Measurements from ENCODE around the gene TARBP2. TPM values are rescaled to one million over a fixed set of nuclear protein-coding genes. Genes with fewer than 3 reads are reported as not detected.

The TARBP2 gene
- total RNA-seq, 4 donors from 2014 or later = 19.6 to 26.0 (median 22.3) TPM

DNA sequence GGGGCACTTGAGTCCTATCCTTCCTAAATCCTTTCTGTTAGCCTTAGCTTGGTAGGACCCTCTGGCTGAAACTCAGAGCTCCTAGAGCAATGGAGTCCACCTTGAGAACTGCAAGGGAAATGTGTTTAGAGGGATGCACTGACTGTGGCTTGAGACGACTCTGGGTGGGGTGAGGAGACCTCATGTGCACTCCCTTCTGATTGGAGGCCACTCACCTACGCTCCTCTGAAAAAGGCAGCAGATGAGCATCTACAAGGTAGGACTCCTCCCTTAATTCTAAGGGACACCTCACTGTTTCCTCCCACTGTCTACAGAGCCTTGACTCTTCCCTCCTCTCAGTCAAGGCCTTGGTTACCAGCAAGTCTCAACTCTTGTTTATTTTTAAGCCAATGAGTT lies 2.9 kb upstream of the TARBP2 start:
- no peak for DNase-seq (ENCODE audit: low spot score)
- TF ChIP-seq CTCF (IDR thresholded peaks at IDR 0.05) = no peak
- no peak for ATAC-seq (ENCODE audit: low FRiP score)

DNA sequence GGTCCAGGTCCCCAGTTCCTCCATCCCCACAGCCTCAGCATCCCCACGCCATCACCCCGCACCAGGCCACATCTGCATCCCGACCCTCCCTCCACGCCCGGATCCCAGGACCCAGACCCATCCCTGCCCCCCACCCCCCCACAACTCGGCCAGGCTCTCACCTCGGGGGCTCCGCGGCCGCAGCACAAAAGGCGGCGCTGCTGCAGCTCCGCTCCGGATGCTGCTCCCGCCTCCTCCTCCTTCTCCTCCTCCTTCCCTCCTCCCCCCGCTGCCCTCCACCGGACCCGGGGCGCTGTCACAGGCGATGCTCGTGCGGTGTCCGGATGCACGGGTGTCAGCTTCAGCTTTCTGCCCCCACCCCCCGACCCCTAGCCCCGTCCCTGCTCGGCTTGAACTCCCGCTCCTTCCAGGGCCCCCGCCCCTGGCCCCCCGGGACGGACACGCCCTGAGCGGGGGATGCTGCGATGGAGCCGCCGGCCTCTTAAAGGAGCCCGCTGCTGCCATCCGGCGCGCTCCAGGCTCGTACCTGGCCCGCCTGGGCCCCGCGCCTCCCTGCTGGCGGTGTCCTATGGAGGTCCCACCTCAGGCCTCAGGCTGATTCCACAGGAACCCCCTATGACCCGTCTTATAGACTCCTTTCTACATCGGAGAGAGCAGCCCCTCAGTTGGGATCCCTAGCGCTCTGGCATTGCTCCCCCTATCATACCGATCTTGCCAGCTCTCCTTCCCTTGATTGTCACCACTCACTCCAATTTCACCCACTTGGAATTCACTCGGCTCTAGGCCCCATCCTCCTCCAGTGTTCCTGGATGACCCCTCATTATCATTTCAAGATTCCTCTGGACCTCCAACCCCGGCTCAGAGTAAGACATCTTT lies 1.6 kb upstream of the TARBP2 start, which contains the start of gene MAP3K12:
Gene MAP3K12, minus strand, starts transcription at position 193 of the 876 bp plus-strand sequence. CDS start 12,067 bp downstream, outside the sequence.
- no peak for ATAC-seq (ENCODE audit: low FRiP score)
- DNase-seq (ENCODE audit: low spot score) = no peak
- TF ChIP-seq CTCF (IDR thresholded peaks at IDR 0.05) = no peak

DNA sequence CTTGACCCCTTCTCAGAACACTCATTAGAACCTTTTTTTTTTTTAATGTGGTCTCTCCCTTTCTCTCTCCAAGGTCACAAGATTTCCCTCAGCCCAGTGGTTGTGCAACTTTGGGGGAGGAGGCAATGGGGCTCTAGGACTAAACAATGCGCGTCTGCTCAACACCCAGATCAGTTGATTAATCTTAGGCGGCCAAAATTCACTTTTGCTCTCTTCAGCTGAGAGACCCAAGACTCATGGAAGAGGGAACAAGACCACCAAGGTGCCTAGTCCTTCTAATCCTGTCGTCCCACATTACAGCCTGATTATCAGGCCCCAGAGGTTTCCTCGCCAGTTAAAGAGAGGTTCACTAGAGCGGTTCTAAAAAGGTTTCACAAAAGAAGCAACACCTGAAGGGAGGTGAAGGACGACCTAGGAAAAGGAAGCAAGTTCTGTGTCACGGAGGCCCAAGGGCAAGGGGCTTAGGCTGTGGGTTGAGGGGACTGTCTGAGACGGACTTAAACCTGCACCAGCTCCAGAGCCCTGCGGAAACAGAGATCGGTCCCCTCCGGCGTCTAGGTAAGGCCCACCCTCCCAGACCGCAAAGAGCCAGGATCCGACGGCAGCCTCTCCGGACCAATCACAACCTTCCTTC lies 824 bp upstream of the TARBP2 start:
- TF ChIP-seq CTCF (IDR thresholded peaks at IDR 0.05) = no peak
- DNase-seq (ENCODE audit: low spot score) (peak; percentile 53), ATAC-seq (ENCODE audit: low FRiP score) (peak; percentile 6)

- no peak for DNase-seq (ENCODE audit: low spot score)
- TF ChIP-seq CTCF (IDR thresholded peaks at IDR 0.05) = no peak
- ATAC-seq (ENCODE audit: low FRiP score) = no peak
Observed at GRCh38 chr12:53501615-53502181, 615 bp downstream of the TARBP2 start.

DNA sequence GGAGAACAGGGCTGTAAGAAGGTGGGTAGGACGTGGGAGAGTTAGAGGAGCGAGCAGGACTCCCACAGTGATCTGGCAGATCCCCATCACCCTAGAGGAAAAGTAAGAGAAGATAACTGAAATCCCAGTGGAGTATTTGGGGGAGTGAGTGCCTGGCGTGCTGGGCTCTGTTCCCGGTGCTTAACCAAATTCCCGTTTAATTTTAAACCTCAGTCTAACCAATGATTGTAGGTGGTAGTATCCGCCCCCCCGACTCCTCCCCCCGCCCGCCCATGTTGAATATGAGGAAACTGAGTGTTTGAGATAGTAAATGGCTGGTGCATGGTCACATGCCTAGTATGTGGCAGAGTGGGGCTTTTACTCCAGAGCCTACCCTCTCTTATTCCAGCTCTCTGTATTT lies 1.2 kb downstream of the TARBP2 start:
- ATAC-seq (ENCODE audit: low FRiP score) = no peak
- TF ChIP-seq CTCF (IDR thresholded peaks at IDR 0.05) = no peak
- DNase-seq (ENCODE audit: low spot score) = no peak

DNA sequence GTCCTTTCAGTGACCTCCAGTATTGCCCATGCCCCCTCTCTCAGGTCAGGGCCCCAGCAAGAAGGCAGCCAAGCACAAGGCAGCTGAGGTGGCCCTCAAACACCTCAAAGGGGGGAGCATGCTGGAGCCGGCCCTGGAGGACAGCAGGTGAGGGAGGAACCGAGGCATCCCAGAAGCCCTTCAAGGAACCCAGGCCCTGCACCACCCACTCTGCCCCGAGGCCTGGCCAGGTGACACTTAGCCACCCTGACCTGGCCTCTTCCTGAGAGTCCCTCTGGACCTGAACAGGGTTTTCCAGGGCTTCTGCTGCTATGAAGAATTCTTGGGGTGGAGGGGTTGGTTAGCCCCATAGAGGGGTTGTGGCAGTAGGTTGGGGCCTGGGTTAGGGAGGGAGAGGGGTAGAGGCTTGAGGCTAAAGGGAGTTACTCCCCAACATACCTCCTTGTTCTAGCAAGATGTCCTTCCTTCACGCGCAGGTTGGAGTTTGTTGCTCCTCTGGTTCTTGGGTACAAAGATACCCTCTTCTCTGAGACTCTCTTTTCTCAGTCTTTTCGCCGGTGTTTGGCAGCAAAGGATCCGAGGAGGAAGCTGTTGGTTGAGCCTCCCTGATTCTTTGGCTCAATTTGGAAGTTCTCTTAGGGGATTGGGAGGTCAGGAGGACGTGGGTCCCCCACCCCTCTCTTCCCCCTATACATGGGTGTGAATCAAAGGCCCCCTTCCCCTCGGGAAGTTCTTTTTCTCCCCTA lies 2.1 kb downstream of the TARBP2 start:
- TF ChIP-seq CTCF (IDR thresholded peaks at IDR 0.05) = no peak
- ATAC-seq (ENCODE audit: low FRiP score) = no peak
- DNase-seq (ENCODE audit: low spot score) = no peak
